Measurements from ENCODE around the gene POFUT2.

POFUT2 gene

DNA sequence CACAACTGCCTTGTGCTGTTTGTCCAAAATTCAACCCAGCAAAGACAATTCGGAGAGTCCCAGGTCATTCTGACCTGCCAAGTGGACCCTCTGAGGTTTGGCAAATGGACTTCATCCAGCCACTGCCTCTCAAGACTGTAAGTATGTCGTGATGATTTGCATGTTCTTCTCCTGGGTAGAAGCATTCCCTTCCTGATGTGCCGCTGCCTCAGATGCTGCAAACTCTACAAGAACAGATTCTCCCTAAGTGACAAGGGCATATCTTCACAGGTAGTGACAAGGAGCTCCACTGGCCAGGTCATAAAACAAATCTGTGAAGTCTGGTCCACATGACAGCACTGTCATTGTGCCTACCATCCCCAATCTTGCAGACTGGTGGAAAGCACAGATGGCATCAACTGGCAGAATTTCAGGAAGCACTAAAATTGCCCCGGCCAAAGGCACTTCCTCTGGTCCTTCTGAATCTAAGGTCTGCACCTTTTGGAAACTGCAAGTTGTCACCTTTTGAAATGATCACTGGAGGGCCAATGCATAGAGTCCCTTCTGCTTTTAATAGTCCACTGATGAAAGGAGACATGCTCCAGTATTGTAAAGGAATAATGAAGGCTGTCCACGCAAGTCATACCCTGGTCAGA lies 27.4 kb downstream of the POFUT2 start:
- no peak for DNase-seq

GRCh38 chr21:45259206-45259840 lies 28.4 kb downstream of the POFUT2 start:
- DNase-seq: no peak

GRCh38 chr21:45258466-45258865 lies 29.2 kb downstream of the POFUT2 start:
- no peak for DNase-seq

DNA sequence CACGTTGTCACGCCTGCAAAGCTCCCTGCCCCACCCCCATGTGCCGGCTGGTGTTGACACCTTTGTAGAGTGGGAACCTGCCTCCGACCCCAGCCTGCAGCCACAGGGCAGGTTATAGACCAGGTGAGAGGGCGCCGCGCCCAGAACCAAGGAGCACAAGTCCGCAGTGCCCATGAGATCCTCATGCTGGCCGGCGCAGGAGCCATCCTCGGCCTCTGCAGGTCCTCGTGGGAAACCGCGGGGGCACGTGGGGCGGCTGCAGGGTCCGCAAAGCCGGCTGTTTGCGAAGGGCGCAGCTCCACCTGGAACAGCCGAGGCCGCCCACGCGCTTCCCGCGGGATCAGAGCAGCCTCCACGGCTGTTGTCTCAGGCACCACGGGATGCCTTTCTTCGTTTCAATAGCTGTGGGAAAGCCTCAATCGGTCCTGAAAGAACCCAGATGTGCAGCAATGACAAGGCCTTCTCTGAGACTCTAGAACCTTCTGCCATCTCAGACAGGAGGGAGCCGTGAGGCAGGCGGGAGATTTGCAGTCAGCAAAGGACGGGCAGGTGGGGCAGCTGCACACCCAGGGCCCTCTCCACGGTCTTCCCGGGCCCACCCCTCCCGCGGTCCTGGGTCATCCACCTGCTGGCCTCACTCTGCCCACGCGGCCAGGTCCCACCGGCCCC lies 29.9 kb downstream of the POFUT2 start:
- no peak for DNase-seq

DNA sequence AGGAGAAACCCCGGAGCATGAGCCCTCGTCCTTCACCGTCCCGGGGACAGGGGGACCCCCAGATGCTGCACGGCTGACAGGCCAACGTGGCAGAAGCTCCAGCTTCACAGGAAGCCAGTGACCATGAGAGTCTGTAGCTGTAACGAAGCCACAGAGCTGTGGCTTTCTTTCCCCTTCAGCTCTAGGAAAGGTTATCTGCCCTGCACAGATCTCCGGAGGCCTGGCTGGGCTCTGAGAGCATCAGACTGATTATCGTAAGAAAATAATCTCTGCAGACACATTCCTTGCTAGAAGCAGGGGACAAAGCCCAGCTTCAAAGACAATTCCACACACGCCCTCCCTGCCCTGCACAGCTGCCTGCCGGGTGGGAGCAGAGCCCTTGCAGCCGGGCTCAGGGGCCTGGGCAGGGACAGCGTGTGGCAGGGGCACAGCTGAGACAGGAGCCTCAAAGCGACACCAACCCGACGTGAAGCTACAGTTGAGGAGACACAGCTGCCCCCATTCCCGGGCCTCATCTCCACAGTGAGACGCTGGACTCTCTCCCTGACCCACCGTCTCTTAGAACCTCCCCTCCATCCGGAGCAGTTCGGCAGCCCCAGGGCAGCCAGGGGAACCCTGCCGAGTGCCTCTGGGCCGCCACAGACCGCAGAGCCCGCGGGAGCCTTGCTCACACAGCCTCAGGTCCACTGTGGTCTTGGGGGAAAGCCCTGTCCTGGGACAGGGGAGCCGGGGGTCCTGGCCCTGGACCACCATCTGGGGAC lies 30.6 kb downstream of the POFUT2 start:
- no peak for DNase-seq

- no peak for DNase-seq
Observed at GRCh38 chr21:45256021-45256911, 31.4 kb downstream of the POFUT2 start.

GRCh38 chr21:45255381-45256020 lies 32.2 kb downstream of the POFUT2 start:
- DNase-seq: no peak

GRCh38 chr21:45254460-45254930 lies 33.2 kb downstream of the POFUT2 start:
- DNase-seq: no peak

- DNase-seq: no peak
Observed at GRCh38 chr21:45253633-45254459, 33.8 kb downstream of the POFUT2 start.

- no peak for DNase-seq
Observed at GRCh38 chr21:45253180-45253579, 34.5 kb downstream of the POFUT2 start.

GRCh38 chr21:45252448-45252925 lies 35.2 kb downstream of the POFUT2 start:
- no peak for DNase-seq

DNA sequence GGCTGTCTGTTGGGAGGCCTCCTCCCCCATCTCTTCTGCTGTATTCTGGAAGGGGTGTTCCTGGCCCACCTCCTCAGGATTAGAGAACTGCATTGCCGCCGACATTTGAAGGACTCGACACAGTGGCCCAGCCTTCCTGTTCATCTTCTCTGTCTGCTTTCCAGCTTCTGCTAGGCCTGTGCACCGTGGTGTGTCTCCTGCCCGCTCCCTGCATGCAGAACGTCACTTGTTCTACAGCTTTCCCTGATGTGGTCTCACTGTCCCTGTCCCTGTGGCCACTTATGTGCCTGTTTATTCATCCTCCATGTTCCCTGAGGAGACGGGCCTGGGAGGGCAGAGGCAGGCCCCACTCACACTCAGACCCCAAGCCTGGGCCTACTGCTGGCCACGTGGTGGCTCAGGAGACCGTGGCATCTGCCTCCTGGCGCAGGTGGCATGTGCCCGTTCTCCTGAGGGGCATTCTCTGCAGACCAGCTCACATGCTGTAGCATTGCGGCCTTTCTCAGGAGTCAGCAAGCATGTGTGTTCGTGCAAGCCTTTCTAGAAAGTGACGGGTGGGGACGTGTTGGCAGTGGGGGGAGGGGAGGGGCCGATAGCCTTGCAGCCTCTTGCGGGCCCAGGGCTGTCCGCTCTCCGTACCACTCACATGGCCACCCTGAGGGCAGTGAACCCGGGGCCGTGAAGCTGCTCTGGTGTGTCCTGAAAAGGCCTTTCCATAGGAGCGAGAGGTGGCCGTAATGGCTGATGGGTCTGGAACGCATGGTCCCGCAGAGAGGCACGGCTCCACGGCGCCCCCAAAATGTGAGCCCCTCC lies 35.9 kb downstream of the POFUT2 start:
- DNase-seq: no peak

- DNase-seq: no peak
Observed at GRCh38 chr21:45250914-45251634, 36.6 kb downstream of the POFUT2 start.

DNA sequence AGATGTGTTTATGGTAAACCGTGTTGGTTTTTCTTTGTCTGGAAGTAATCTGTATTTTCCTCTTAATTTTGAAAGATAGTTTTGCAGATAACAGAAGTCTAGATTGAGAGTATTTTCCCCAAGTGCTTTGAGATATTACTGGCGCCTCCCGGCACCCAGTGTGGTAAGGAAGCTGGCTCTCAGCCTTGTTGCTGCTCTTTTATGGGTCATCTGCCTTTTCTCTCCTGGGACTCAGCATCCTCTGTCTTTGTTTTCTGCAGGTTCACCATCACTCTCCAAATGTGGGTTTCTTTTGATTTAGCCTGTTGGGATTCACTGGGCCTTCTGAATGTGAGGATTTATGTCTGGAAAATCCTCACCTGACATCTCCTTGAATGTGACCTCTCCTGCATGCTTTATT lies 37.4 kb downstream of the POFUT2 start:
- no peak for DNase-seq

- DNase-seq: no peak
Observed at GRCh38 chr21:45249626-45250025, 38.1 kb downstream of the POFUT2 start.

DNA sequence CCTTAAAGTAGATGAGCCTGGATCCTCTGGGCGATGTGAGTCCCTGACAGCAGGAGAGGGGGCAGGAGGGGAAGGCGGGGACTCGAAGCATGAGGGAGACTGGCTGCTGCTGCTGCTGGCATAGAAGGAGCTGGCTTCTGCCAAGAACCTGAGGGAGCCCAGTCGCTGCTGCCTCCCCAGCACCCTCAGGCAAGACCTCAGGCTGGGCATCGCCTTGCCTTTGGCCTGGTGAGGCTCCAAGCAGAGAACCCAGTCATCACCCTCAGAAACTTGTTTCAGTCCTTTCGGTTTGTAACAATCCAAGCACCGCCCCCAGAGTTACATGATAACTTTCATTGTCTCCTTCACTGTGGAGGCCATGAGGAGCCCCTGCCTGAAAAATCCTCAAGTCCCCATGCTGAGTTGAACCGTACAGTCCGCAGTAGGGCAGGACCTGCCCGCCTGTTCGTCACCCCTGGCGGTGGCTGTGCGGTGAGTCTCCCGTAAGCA lies 38.8 kb downstream of the POFUT2 start:
- DNase-seq: no peak

- no peak for DNase-seq
Observed at GRCh38 chr21:45248301-45248892, 39.3 kb downstream of the POFUT2 start.

Measured in stimulated activated CD4-positive, alpha-beta T cell treated with anti-CD3 and anti-CD28 coated beads, Interleukin-12 subunit alpha, Interleukin-12 subunit beta, amount 100 ng/mL, for 4 hours (primary cell).